Neural cell (in vitro differentiated cells): ENCODE data around the gene AK3. TPM values are rescaled to one million over a fixed set of nuclear protein-coding genes. Genes with fewer than 3 reads are reported as not detected.

ENCODE experiments used
- H2AFZ ChIP-seq: fragments of 200-600, 300-800 bp; sonication (generic), shearing (Covaris generic); 2 replicates; pipeline ENCODE4 v1.6.0; 2014; ENCODE audit warnings: low read depth, mild to moderate bottlenecking, antibody characterized with exemption, low read length, moderate library complexity
- H3F3A ChIP-seq: fragments of 200-600 bp; shearing (Covaris generic); 2 replicates; pipeline ENCODE4 v1.6.1; 2016; ENCODE audit warnings: mild to moderate bottlenecking, moderate library complexity, mixed read lengths, antibody characterized with exemption, low read length; ENCODE audit not compliant: insufficient read depth, poor library complexity, severe bottlenecking
- H3K27ac ChIP-seq: fragments of 200-600, 300-800 bp; sonication (generic), shearing (Covaris generic); 2 replicates; pipeline ENCODE4 v1.5.1; 2014; ENCODE audit warnings: mild to moderate bottlenecking, low read length, moderate library complexity
- H3K27me3 ChIP-seq: fragments of 300-800, 200-600 bp; sonication (generic), shearing (Covaris generic); 2 replicates; pipeline ENCODE4 v1.6.0; 2014; ENCODE audit warnings: mild to moderate bottlenecking, low read depth, low read length, moderate library complexity; ENCODE audit not compliant: insufficient read depth
- H3K36me3 ChIP-seq: fragments of 300-800, 200-600 bp; sonication (generic), shearing (Covaris generic); 2 replicates; pipeline ENCODE4 v1.5.1; 2014; ENCODE audit warnings: mild to moderate bottlenecking, antibody characterized with exemption, low read length, moderate library complexity; ENCODE audit not compliant: insufficient read depth
- H3K4me2 ChIP-seq: fragments of 300-800, 200-600 bp; sonication (generic), shearing (Covaris generic); 2 replicates; pipeline ENCODE4 v1.6.0; 2014; ENCODE audit warnings: mild to moderate bottlenecking, low read length
- H3K4me3 ChIP-seq: fragments of 300-800, 200-600 bp; sonication (generic), shearing (Covaris generic); 2 replicates; pipeline ENCODE4 v1.5.1; 2014; ENCODE audit warnings: mild to moderate bottlenecking, low read length, moderate library complexity
- H3K79me2 ChIP-seq: fragments of 200-600 bp; shearing (Covaris generic); replicated peaks from 2 replicates; pipeline ENCODE4 v1.6.0; 2014; ENCODE audit warnings: mild to moderate bottlenecking, low read length, moderate library complexity; ENCODE audit not compliant: insufficient read depth
- H3K9ac ChIP-seq: fragments of 300-800, 200-600 bp; sonication (generic), shearing (Covaris generic); 2 replicates; pipeline ENCODE4 v1.6.1; 2016; ENCODE audit warnings: mild to moderate bottlenecking, low read length, mixed read lengths
- H3K9me2 ChIP-seq: fragments of 200-600 bp; shearing (Covaris generic); 2 replicates; pipeline ENCODE4 v1.6.1; 2016; ENCODE audit warnings: mild to moderate bottlenecking, low read length, mixed read lengths; ENCODE audit not compliant: insufficient read depth
- H3K9me3 ChIP-seq: fragments of 200-600, 300-800 bp; sonication (generic), shearing (Covaris generic); 2 replicates; pipeline ENCODE4 v1.6.1; 2016; ENCODE audit warnings: mild to moderate bottlenecking, mixed run types, low read length, moderate library complexity, mixed read lengths
- H4K20me1 ChIP-seq: fragments of 200-600 bp; shearing (Covaris generic); 2 replicates; pipeline ENCODE4 v1.6.1; 2016; ENCODE audit warnings: mild to moderate bottlenecking, mixed run types; ENCODE audit not compliant: insufficient read depth
- CTCF ChIP-seq: fragments of 450-650 bp; IDR thresholded peaks from 2 replicates; pipeline ENCODE4 v1.5.1; 2014; ENCODE audit warnings: antibody characterized with exemption, mild to moderate bottlenecking, moderate library complexity; ENCODE audit not compliant: poor library complexity, severe bottlenecking
- EP300 ChIP-seq: fragments of 450-650 bp; conservative IDR thresholded peaks from 2 replicates; pipeline ENCODE4 v1.6.1; 2014; ENCODE audit warnings: antibody characterized with exemption, mild to moderate bottlenecking, moderate library complexity; ENCODE audit not compliant: poor library complexity, severe bottlenecking
- EZH2 ChIP-seq: fragments of 200-600, 300-800 bp; shearing (Covaris generic), sonication (generic); IDR thresholded peaks from 2 replicates; pipeline ENCODE4 v1.6.1; 2014; ENCODE audit warnings: antibody characterized with exemption, low read length, borderline replicate concordance, mild to moderate bottlenecking; ENCODE audit not compliant: insufficient read depth, poor library complexity, severe bottlenecking
- MXI1 ChIP-seq: fragments of 450-650 bp; conservative IDR thresholded peaks from 2 replicates; pipeline ENCODE4 v1.6.1; 2014; ENCODE audit warnings: antibody characterized with exemption, mild to moderate bottlenecking; ENCODE audit not compliant: poor library complexity, severe bottlenecking
- POLR2AphosphoS5 ChIP-seq: IDR thresholded peaks from 2 replicates; pipeline ENCODE4 v1.6.1; 2012
- RAD21 ChIP-seq: fragments of 450-650 bp; conservative IDR thresholded peaks from 2 replicates; pipeline ENCODE4 v1.6.1; 2014; ENCODE audit warnings: antibody characterized with exemption, mild to moderate bottlenecking, moderate library complexity
- REST ChIP-seq: IDR thresholded peaks from 2 replicates; pipeline ENCODE4 v1.6.1; 2012; ENCODE audit warnings: borderline replicate concordance
- SMC3 ChIP-seq: fragments of 450-650 bp; conservative IDR thresholded peaks from 2 replicates; pipeline ENCODE4 v1.6.1; 2014; ENCODE audit warnings: antibody characterized with exemption, mild to moderate bottlenecking, moderate library complexity; ENCODE audit not compliant: poor library complexity
- TAF1 ChIP-seq: IDR thresholded peaks from 2 replicates; pipeline ENCODE4 v1.6.1; 2012; ENCODE audit warnings: low read depth
- polyA plus RNA-seq: library from polyadenylated mRNA; depleted of rRNA; stranded (reverse); fragments of >200 nt; gene quantifications from 2 replicates; pipeline ENCODE4 v1.2.3, GENCODE V29; 2014

The AK3 gene
- polyA plus RNA-seq, 1 donor from 2014 or later = 73.7 TPM

- Histone ChIP-seq H3K9me3 (no peaks in the 10 kb centered on the region), H2AFZ (no peak overlapping the region), H3K27ac (no peak overlapping the region), H3K27me3 (no peaks in the 10 kb centered on the region), H3K79me2 (no peaks in the 10 kb centered on the region), H3F3A (no peaks in the 10 kb centered on the region), H3K4me2 (no peak overlapping the region), H4K20me1 (no peaks in the 10 kb centered on the region), H3K9me2 (no peaks in the 10 kb centered on the region), H3K9ac (no peak overlapping the region), H3K36me3 (no peaks in the 10 kb centered on the region), H3K4me3 (no peak overlapping the region)
- TF ChIP-seq CTCF (peak; percentile 96), POLR2AphosphoS5 (no peak), REST (no peak), MXI1 (no peak), EZH2 (no peak), EP300 (peak; percentile 20), RAD21 (peak; percentile 94), SMC3 (peak; percentile 89), TAF1 (no peak)
Observed at GRCh38 chr9:4762108-4762885, 21.3 kb upstream of the AK3 start.

- H3K4me3 ChIP-seq = no peak overlapping the region
- H3K36me3 ChIP-seq = no peaks in the 10 kb centered on the region
- H3K9me2 ChIP-seq = no peaks in the 10 kb centered on the region
- H3K9ac ChIP-seq = no peak overlapping the region
- no peaks in the 10 kb centered on the region for H3F3A ChIP-seq
- no peak overlapping the region for H2AFZ ChIP-seq
- TF ChIP-seq RAD21 (no peak), MXI1 (no peak), CTCF (no peak), EZH2 (no peak), EP300 (no peak), TAF1 (no peak), POLR2AphosphoS5 (no peak), REST (no peak), SMC3 (no peak)
- H3K27me3 ChIP-seq = no peaks in the 10 kb centered on the region
- H3K9me3 ChIP-seq = no peaks in the 10 kb centered on the region
- H4K20me1 ChIP-seq = no peaks in the 10 kb centered on the region
- no peak overlapping the region for H3K27ac ChIP-seq
- no peaks in the 10 kb centered on the region for H3K79me2 ChIP-seq
- no peak overlapping the region for H3K4me2 ChIP-seq
Observed at GRCh38 chr9:4760122-4760521, 19.1 kb upstream of the AK3 start.
